ENCODE data around the gene SLC1A4. TPM values are rescaled to one million over a fixed set of nuclear protein-coding genes. Genes with fewer than 3 reads are reported as not detected.

The SLC1A4 gene
- total and polyA plus RNA-seq, 7 donors, result 0.60 to 13.4 (median 5.1) TPM

DNA sequence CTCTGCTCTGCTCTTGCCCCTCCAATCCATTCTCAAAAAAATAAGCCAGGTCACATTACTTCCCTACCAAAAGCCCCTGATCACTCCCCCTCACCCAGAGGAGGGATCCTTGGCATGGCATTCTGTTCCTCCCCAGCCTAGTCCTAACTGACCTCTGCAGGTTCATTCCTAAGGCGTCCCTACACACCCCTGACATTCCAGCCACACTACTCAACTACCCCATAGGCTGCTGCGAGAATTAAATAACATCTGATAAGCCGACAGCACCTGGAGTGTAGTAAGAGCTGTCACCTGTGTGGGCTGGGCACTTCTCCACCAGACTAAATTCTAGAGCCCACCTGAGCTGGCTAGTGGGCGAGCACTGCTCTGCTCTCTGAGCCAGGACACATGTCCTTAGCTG lies 44.7 kb upstream of the SLC1A4 start:
- no peaks in the 10 kb centered on the region for H3K9me3 ChIP-seq
- DNase-seq, result no peak
- no peak overlapping the region for H3K4me3 ChIP-seq
- intact Hi-C loops (cut with DNase I), result no loop called here
- no peak for TF ChIP-seq POLR2A (IDR thresholded peaks at IDR 0.05)
- TF ChIP-seq POLR2AphosphoS5 (IDR thresholded peaks at IDR 0.05), result no peak
- TF ChIP-seq CTCF (IDR thresholded peaks at IDR 0.05), result no peak
- TF ChIP-seq EP300 (IDR thresholded peaks at IDR 0.05), result no peak
- H3K27ac ChIP-seq, result peak overlapping the region in 1 of 4 donors; percentile 50
- no peaks in the 10 kb centered on the region for H3K36me3 ChIP-seq
- 80 to 89% methylated on average over 4 of the region's 4 CpGs for WGBS, 2 donors
- H3K27me3 ChIP-seq, result no peaks in the 10 kb centered on the region
- H3K4me1 ChIP-seq, result peaks cover 0 to 19% (median 5%) of the 10 kb centered on the region in 4 donors

DNA sequence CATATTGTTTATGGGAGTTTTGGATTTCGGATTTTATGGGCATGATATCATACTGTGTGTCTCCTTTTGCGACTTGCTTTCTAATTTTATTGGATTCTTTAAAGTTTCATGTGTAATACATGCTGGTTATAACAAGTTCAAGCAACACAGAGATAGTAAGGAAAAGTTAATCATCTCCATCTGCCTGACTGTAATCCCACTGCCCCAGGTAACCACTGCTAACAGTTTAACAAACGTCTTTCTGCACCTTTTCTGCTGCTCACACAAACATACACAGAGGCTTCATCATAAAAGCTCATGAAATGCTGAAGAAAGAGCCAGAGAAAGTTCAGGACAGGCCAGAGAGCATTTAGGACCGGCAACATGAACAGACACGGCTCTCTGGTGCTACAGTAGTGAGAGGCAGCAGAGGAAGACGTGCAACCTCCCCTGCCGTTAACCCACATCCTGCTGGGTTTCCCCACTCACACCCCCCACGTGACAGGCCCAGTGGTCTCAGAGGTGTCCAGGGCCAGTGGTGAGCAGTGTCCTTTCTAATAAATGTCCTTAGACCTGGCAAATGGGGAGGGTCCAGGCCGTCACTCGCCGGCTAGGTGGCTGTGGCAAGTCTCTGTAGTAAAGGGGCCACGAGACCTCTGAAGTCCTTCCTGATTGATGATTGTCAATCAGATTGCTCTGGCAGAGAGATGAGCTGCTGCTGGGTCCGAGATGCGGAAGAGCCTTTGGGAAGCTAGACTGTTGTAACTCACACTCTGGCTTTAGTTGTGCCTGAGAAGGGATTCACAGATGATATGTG lies 43.0 kb upstream of the SLC1A4 start:
- Histone ChIP-seq H3K4me1 (peaks cover 0 to 19% (median 5%) of the 10 kb centered on the region in 4 donors), H3K27ac (no peak overlapping the region), H3K36me3 (no peaks in the 10 kb centered on the region), H3K9me3 (no peaks in the 10 kb centered on the region), H3K4me3 (no peak overlapping the region), H3K27me3 (no peaks in the 10 kb centered on the region)
- intact Hi-C loops (cut with DNase I), result no loop called here
- TF ChIP-seq EP300 (IDR thresholded peaks at IDR 0.05), result no peak
- no peak for TF ChIP-seq POLR2AphosphoS5 (IDR thresholded peaks at IDR 0.05)
- no peak for TF ChIP-seq CTCF (IDR thresholded peaks at IDR 0.05)
- 37 to 71% methylated on average over 14 of the region's 14 CpGs for WGBS, 2 donors
- DNase-seq, result no peak

DNA sequence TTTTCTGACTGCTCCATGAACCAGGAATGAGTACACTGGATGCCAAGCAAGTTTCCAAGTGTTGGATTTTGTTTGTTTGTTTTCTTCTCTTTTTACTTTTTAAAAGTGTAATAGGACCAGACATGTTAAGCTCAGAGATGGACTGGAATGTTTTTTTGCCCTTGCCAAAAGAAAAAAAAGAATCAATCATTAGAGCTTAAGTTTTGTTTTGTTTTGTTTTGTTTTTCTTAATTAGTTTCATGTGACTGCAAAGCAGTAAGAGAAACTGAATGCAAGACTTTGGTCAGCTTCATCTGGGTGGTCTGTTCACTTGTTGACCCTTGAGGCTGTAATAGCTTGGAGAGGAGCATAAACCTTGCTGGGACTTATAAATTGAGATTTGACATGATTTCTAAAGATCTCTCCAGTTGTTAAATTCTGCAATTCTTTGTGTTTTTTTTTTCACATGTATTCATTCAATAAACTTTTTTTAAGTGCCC lies 42.4 kb upstream of the SLC1A4 start:
- TF ChIP-seq POLR2AphosphoS5 (IDR thresholded peaks at IDR 0.05), result no peak
- TF ChIP-seq POLR2A (IDR thresholded peaks at IDR 0.05), result no peak
- TF ChIP-seq EP300 (IDR thresholded peaks at IDR 0.05), result no peak
- Histone ChIP-seq H3K27ac (no peak overlapping the region), H3K27me3 (no peaks in the 10 kb centered on the region), H3K9me3 (no peaks in the 10 kb centered on the region), H3K36me3 (no peaks in the 10 kb centered on the region), H3K4me1 (peaks cover 0 to 19% (median 5%) of the 10 kb centered on the region in 4 donors), H3K4me3 (no peak overlapping the region)
- no peak for DNase-seq
- intact Hi-C loops (cut with DNase I), result no loop called here

- Histone ChIP-seq H3K9me3 (no peaks in the 10 kb centered on the region), H3K27me3 (no peaks in the 10 kb centered on the region), H3K4me3 (no peak overlapping the region), H3K4me1 (peaks cover 0 to 19% (median 5%) of the 10 kb centered on the region in 4 donors), H3K27ac (no peak overlapping the region), H3K36me3 (no peaks in the 10 kb centered on the region)
- no peak for DNase-seq
- 83 to 97% methylated on average over 4 of the region's 4 CpGs for WGBS, 2 donors
- no peak for TF ChIP-seq POLR2A (IDR thresholded peaks at IDR 0.05)
- no peak for TF ChIP-seq CTCF (IDR thresholded peaks at IDR 0.05)
- TF ChIP-seq EP300 (IDR thresholded peaks at IDR 0.05), result no peak
- no peak for TF ChIP-seq POLR2AphosphoS5 (IDR thresholded peaks at IDR 0.05)
- intact Hi-C loops (cut with DNase I), result no loop called here
Observed at GRCh38 chr2:64947885-64948284, 41.3 kb upstream of the SLC1A4 start.

DNA sequence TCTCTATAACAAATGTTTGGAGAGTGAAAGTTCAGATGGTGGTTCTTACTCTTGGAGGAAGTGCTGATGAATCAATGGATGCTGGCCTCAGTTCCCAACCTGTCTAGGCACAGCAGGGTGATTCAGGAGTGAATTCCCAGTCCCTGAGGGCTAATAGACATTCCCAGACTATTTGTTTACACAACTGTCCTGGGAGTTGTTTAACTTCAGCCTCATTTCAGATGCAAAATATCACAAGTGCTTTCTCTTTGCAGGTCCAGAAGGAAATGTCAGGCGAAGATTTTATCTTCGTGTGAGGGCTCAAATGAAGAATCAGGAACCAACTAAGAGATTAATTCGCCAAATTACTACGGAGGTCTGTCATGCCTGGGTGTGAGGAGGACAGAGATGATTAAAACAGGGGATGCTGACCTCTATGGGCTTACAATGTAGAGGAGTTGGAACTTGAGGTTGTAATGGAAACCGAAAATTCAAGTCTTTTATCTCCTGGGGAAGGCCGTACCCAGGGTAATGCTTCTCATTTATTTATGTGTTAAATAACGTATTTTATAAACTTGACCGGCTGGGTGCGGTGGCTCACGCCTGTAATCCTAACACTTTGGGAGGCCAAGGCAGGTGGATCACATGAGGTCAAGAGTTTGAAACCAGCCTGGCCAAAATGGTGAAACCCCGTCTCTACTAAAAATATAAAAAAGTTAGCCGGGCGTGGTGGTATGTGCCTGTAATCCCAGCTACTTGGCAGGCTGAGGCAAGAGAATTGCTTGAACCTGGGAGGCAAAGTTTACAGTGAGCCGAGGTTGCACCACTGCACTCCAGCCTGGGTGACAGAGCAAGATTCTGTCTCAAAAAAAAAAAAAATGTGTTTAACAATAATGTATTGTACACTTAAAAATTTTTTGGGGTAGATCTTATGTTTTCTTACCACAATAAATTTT lies 38.7 kb upstream of the SLC1A4 start:
- Histone ChIP-seq H3K4me3 (no peak overlapping the region), H3K27ac (no peak overlapping the region), H3K4me1 (peaks cover 0 to 8% (median 3%) of the 10 kb centered on the region in 4 donors), H3K27me3 (no peaks in the 10 kb centered on the region), H3K36me3 (no peaks in the 10 kb centered on the region), H3K9me3 (no peaks in the 10 kb centered on the region)
- WGBS, 2 donors, result 50 to 74% methylated on average over 14 of the region's 14 CpGs
- DNase-seq, result no peak
- TF ChIP-seq CTCF (IDR thresholded peaks at IDR 0.05) (no peak), POLR2A (IDR thresholded peaks at IDR 0.05) (no peak), POLR2AphosphoS5 (IDR thresholded peaks at IDR 0.05) (no peak), EP300 (IDR thresholded peaks at IDR 0.05) (no peak)
- intact Hi-C loops (cut with DNase I), result no loop called here

All from sigmoid colon (tissue), 7 donors.